ENCODE measurements around the gene KDSR. TPM values are rescaled to one million over a fixed set of nuclear protein-coding genes. Genes with fewer than 3 reads are reported as not detected.

KDSR gene
- total and polyA plus RNA-seq, 2 donors (not counting 1 experiment from before 2014, with no cell fraction given) = 6.4 to 21.1 TPM

DNA sequence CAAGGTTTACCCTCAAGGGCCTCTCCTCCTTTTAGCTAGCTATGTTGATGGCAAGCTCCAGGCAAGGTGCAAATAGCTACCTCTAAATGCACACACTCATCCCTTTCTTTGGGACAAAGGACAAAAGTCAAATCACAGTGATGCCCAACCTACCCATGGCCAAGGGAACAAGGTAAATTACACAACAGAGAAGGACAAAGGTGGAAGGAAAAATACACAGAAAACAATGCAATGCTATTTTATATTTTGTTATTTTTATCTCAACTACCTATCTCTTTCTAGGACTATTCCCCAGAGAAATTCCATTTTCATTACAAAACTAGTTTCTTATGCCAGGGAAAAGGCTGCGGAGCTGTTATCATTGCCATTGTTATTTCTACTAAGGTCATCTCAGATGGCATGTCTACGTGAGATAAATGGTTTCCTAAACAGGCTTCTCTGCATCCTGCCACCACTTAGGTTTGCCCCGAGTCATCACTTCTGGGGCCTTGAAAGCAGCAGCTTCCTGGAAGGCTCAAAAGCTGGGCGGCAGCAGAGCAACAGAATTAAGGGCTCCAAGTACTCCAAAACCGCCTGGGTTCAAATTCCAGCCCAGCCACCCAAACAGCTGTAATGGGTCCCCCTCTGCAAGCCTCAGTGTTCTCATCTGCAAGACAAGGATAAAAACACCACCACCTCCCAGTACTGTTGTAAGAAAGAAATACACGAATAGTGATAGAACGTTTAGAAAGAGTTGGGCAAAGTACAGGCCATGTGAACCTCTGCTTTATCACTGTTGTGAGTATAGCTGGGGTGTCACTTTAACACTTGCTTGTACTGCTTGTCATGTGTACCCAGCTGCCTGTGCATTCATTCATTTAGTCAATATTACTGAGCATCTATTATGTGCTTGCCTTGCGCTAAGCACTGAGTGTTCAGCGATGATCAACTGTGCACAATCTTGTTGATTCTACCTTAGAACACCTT lies 68.3 kb downstream of the KDSR start:
- H3K27ac Mint-ChIP-seq = peak overlapping the region; percentile 83
- no peaks in the 10 kb centered on the region for H3K27me3 Mint-ChIP-seq
- Histone ChIP-seq H3K79me2 (ENCODE audit: control insufficient read depth, insufficient read depth, low read length) (peaks cover 95% of the 10 kb centered on the region), H3K4me1 (ENCODE audit: control insufficient read depth in 2 of 2, insufficient read depth in 2 of 2, low read length in 2 of 2) (peaks cover 49 to 50% of the 10 kb centered on the region in 2 donors), H3K4me2 (replicated peaks; ENCODE audit: low read depth, low read length, poor library complexity, severe bottlenecking) (no peak overlapping the region), H3K9me3 (ENCODE audit: control extremely low read depth in 1 of 3, control insufficient read depth in 2 of 3, insufficient read depth in 1 of 3, low read length in 2 of 3) (no peaks in the 10 kb centered on the region), H3K27ac (ENCODE audit: low read length in 2 of 2) (peak overlapping the region in 1 of 2 donors; percentile 54), H3K4me3 (ENCODE audit: control extremely low read depth in 1 of 5, extremely low read depth in 1 of 5, insufficient read depth in 1 of 5, low read depth in 2 of 5, low read length in 4 of 5) (no peak overlapping the region), H3K27me3 (replicated peaks in 1 of 4; ENCODE audit: control extremely low read depth in 1 of 4, control insufficient read depth in 3 of 4, insufficient read depth in 4 of 4, low read length in 3 of 4) (no peaks in the 10 kb centered on the region), H3K36me3 (replicated peaks in 1 of 2; ENCODE audit: control extremely low read depth in 1 of 2, control insufficient read depth in 1 of 2, extremely low read depth in 1 of 2, insufficient read depth in 2 of 2, low read length in 1 of 2) (peaks cover 0 to 31% of the 10 kb centered on the region in 2 experiments), H2AFZ (ENCODE audit: insufficient read depth, low read depth, low read length, poor library complexity, severe bottlenecking) (no peak overlapping the region), H3K9ac (ENCODE audit: low read length) (no peak overlapping the region), H4K20me1 (ENCODE audit: control insufficient read depth, insufficient read depth, low read length, poor library complexity, severe bottlenecking) (no peaks in the 10 kb centered on the region)
- peak overlapping the region; percentile 34 for H3K4me3 Mint-ChIP-seq
- DNase-seq = no peak
- peaks cover 70% of the 10 kb centered on the region for H3K4me1 Mint-ChIP-seq
- TF ChIP-seq EZH2 (IDR thresholded peaks at IDR 0.05; ENCODE audit: borderline replicate concordance, insufficient read depth, low read depth, low read length, poor library complexity, severe bottlenecking) = no peak
- TF ChIP-seq, protein P1, sequence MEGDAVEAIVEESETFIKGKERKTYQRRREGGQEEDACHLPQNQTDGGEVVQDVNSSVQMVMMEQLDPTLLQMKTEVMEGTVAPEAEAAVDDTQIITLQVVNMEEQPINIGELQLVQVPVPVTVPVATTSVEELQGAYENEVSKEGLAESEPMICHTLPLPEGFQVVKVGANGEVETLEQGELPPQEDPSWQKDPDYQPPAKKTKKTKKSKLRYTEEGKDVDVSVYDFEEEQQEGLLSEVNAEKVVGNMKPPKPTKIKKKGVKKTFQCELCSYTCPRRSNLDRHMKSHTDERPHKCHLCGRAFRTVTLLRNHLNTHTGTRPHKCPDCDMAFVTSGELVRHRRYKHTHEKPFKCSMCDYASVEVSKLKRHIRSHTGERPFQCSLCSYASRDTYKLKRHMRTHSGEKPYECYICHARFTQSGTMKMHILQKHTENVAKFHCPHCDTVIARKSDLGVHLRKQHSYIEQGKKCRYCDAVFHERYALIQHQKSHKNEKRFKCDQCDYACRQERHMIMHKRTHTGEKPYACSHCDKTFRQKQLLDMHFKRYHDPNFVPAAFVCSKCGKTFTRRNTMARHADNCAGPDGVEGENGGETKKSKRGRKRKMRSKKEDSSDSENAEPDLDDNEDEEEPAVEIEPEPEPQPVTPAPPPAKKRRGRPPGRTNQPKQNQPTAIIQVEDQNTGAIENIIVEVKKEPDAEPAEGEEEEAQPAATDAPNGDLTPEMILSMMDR (IDR thresholded peaks at IDR 0.05) = no peak
- H3K9me3 Mint-ChIP-seq (ENCODE audit: insufficient read depth) = no peaks in the 10 kb centered on the region
- 83% methylated on average over 6 of the region's 9 CpGs for WGBS (ENCODE audit: insufficient coverage)
- POLR2A ChIA-PET = interaction anchor here (1.0 kb wide), 1 partner anchor 8 kb away, joined by 3 read pairs; no protein-coding TSS in a partner anchor
- ATAC-seq (ENCODE audit: low read depth) = no peak
- CTCF ChIA-PET = interaction anchor here (0.9 to 2.1 kb wide), 2 partner anchors 16 to 20 kb away, joined by 3 to 19 read pairs; partner anchors contain the start of gene BCL2
- intact Hi-C loops (cut with micrococcal nuclease) = no loop called here

Measured in B cell (primary cell).